ENCODE data around the gene CBX4.
"Not testable (repeated sequence)": the region's sequence is repeated elsewhere in the genome, so short reads cannot be mapped to it uniquely, and the experiment has no call there.

CBX4 gene

DNA sequence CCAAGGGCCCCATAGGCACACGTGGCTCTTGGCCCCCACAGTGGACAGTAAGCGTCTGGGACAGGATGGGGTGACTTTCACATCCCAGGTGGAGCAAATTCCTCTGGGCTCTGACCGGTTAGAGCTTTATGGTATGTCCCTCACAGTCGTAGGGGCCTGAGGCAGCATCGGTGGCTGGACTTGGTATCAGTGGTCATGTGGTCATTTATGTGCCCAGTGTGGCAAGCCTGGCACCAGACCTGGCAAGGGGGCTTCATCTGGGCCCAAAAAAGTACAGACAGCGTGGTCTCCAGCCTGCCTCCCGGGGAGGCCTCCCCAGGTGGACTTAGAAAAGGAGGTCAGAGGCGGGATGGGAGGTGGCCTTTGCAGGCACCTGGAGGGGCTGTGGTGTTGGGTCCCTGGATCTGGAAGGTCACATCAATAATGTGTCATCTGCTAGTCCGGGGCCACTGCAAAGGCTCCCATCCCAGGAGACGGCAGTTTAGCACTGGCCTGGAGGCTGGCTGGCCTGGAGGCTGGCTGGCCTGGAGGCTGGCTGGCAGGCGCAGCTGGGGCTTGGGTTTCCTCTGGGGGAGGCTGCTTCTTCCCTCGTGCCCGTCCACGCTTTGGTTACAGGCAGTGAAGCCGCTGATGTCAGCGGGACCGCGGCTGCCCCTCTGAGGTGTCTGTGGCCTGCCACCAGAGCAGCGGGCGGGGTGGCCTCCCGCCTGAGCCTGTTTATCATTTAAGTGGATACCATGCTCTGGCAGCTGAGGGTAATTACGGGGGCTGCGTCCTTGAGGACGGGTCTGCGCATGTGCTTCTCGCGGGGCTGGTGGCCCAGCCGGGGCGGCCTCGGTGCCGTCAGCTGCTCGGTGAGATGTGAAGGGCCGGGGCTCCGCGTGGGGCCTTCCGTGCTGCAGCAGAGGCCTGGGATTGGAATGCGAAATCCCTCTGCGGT, 20.7 kb upstream of the CBX4 start:
- DNase-seq: no peak

DNA sequence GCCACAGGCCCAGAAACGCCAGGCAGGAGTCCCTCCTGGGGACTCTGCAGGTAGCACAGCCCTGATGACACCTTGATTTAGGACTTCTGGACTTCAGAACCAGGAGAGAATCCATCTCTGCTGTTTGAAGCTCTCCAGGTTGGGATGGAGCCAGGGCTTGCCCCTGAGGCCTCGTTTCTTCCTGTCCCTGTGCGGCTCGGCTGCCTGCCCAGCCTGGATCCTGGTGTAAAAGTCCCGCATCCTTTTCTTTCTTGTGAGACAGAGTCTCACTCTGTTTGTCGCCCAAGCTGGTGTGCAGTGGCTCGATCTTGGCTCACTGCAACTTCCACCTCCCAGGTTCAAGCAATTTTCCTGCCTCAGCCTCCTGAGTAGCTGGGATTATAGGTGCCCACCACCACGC, 17.9 kb upstream of the CBX4 start:
- no peak for DNase-seq

- DNase-seq: no peak
These were observed 16.3 kb upstream of the CBX4 start for GRCh38 chr17:79855331-79856124.

- DNase-seq: no peak
These were observed 15.1 kb upstream of the CBX4 start for GRCh38 chr17:79854080-79855060.

DNA sequence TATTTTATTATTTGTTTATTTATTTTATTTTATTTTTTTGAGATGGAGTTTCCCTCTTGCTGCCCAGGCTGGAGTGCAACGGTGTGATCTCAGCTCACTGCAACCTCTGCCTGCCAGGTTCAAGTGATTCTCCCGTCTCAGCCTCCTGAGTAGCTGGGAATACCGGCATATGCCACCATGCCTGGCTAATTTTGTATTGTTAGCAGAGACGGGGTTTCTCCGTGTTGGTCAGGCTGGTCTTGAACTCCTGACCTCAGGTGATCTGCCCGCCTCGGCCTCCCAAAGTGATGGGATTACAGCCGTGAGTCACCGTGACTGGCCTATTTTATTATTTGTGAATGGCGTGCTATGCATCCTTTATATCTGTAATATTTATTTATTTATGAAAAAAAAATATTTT, 13.9 kb upstream of the CBX4 start:
- not testable (repeated sequence) for DNase-seq

DNA sequence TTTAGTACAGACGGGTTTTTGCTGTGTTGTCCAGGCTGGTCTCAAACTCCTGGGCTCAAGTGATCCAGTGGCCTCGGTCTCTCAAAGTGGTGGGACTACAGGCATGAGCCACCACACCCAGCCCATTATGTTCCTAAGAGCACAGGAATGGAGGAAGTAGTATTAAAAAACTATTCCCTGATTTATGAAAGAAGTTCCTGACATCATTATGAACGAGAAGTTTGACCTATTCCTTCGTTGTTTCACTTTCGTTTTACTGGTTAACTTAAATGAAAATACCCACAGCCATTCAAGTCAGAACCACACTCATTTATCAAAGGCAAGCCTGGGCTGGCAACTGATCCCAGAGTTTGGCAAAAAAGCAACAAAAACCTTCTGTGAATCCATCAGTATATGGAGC, 13.5 kb upstream of the CBX4 start:
- DNase-seq: no peak

- DNase-seq: no peak
These were observed 12.2 kb upstream of the CBX4 start for GRCh38 chr17:79851461-79851817.

- DNase-seq: no peak
These were observed 11.6 kb upstream of the CBX4 start for GRCh38 chr17:79850571-79851460.

DNA sequence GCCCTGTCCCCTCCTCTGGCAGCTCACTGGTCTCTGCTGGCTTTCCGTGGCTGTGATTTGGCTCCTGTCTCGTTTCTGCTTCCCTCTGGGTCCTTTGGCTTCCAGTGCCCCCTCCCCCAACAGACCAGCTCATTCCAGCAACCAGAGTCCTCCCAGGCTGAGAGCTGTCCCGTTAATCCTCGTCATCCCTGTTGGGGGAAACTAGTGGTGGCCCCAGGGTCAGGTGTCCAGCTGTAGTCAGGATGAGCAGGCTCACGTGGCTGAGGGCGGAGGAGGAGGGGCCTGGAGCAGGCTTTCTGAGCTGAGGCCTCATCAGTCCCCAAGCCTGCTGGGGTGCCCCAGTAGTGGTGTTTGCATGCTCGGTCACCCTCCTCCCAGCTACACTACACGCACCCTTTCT, 10.7 kb upstream of the CBX4 start:
- no peak for DNase-seq

DNA sequence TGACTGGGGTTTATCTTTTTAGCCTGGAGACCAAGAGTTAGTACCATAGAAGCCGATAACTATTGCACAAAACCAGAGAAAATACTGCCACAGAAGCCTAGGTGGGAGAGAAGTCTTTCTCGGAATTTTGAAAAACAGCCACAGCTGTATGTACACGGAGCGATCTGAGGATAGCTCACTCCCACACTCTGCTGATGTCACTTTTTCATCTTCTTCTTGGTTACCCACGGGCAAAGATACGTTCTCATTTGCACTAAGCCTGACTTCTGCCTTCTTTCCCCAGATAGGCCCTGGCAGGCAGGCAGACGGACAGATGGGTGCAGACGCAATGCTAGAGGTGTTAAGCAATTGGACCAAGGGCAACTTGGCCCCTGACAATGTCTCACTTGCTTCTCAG, 9.1 kb upstream of the CBX4 start:
- no peak for DNase-seq

GRCh38 chr17:79847698-79848369, 8.6 kb upstream of the CBX4 start:
- DNase-seq: no peak

GRCh38 chr17:79845601-79845949, 6.3 kb upstream of the CBX4 start:
- DNase-seq: no peak

DNA sequence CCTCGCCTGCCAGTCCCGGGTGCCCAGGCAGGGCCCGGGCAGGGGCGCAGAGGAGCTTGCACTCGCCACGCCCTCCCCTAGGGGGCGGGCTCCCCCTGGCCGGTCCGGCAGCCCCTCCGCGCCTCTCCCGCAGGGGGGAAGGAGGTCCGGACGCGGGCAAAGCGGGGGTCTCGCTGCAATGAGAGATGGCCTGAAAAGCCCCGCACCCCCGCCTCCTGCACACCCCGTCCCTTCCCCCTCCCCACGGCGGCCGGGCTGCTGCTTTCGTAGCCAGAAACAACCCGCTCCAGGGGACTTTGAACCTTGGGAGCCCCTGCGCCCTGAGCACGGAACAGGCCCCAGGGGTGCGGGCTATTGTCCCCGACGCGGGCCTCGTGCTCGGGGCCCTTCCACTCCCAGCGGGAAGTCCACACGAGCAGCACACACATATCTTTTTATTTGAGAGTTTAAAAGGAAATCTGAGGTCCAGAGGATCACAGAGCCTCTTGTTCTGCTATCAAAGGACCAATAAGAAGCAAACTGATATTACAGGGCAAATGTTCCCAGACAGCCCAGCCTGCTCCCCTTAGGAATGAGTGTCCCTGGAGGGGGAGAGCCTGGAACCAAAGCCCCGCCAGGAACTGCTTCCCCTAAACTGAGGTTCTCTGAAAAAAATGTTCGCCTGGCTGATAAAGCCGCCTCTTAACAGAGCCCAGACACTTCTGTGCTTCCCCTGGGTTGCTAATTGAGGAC, 5.8 kb upstream of the CBX4 start:
- DNase-seq: no peak

- no peak for DNase-seq
These were observed 4.9 kb upstream of the CBX4 start for GRCh38 chr17:79843816-79844800.

DNA sequence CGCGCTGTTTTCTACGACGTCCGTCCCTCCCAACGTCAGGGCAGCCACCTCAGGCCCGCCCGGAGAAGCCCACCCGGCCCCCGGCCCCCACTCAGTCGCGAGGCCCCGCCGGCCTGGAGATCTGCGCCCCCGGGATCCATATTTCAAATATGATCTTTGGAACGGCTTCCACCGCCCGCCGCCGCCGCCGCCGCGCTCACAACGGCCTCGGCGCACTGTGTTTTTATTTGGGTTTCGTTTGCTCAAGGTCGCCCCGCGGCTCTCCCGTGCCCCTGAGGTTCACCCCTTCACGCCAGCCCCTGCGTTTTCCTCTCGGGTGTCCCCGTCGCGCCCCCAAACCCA, 4.2 kb upstream of the CBX4 start:
- DNase-seq: no peak

GRCh38 chr17:79842656-79843473, 3.6 kb upstream of the CBX4 start:
- no peak for DNase-seq

GRCh38 chr17:79842136-79842655, 3.0 kb upstream of the CBX4 start:
- DNase-seq: no peak
